Measurements from ENCODE around the gene MASP1.

GRCh38 chr3:187198490-187198889 lies 93.0 kb downstream of the MASP1 start:
- TF ChIP-seq GATA3 (IDR thresholded peaks at IDR 0.05; ENCODE audit: low read depth, low read length), result no peak
- TF ChIP-seq GATA2 (IDR thresholded peaks at IDR 0.05; ENCODE audit: low read depth, low read length), result no peak

Data from SH-SY5Y (cell line).